GM19324 (cell line): Measurements from ENCODE around the gene NHLRC4.

Source experiments
- ATAC-seq: cut with Tn5 transposase; IDR thresholded peaks from one replicate; pipeline ENCODE4 v1.9.1; 2021; ENCODE audit warnings: mild to moderate bottlenecking, moderate library complexity; ENCODE audit not compliant: unreplicated experiment, low FRiP score

NHLRC4 gene

DNA sequence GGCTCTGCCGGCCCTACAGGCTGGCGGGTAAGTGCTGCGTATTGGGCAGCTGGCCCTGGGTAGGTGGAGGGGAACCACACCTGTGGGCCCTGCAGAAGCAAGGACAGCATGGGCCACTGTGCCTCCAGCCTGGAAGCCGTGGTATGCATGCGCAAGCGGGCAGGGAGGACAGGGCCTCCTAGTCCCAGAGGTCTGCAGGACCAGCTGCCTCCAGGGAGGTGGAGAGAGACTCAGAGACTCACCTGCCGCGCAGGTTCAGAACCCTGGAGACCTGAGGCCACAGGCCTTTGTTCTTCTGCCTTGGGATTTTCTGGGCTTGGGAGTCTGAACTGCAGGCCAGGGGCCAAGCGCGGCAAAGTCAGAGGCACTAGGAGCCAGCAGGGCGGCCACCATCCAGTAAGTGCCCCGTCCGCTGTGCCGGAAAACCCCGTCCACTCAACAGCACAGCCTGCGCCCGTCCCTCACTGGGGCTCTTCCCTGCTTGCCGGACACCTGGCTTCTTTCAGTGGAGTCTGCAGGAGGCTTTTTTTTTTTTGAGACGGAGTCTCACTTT lies 14.2 kb downstream of the NHLRC4 start:
- ATAC-seq = no peak

GRCh38 chr16:582218-582613 lies 15.4 kb downstream of the NHLRC4 start:
- ATAC-seq = no peak

DNA sequence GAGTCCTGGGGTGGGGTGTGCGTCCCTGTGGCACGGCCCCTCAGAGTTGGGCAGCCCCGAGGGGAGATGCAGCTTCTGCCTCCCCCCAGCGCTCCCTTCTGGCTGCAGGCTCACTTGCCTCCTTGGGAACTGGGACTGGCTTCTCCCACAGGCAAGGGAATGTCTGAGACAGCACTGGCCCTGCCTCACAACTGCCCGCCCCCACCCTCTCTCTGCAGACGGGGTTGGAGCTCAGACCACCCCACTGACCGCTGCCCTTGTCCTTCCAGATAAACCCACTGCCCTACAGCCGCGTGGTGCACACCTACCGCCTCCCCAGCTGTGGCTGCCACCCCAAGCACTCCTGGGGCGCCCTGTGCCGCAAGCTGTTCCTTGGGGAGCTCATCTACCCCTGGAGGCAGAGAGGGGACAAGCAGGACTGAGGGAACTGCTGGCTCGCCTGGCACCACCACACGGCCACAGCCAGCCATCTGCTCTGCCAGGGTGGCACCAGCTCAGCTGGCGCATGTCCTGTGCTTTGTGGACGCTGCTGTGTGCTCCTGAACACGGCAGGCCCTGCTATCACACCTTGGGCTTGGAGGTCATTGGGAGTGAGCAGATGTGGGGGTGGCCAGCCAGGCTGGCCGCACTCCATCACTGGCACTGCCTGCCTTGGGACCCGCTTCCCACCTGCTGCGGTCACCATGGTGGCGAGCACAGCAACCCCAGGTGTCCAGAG lies 16.0 kb downstream of the NHLRC4 start:
- no peak for ATAC-seq

GRCh38 chr16:583470-583814 lies 16.6 kb downstream of the NHLRC4 start:
- no peak for ATAC-seq

DNA sequence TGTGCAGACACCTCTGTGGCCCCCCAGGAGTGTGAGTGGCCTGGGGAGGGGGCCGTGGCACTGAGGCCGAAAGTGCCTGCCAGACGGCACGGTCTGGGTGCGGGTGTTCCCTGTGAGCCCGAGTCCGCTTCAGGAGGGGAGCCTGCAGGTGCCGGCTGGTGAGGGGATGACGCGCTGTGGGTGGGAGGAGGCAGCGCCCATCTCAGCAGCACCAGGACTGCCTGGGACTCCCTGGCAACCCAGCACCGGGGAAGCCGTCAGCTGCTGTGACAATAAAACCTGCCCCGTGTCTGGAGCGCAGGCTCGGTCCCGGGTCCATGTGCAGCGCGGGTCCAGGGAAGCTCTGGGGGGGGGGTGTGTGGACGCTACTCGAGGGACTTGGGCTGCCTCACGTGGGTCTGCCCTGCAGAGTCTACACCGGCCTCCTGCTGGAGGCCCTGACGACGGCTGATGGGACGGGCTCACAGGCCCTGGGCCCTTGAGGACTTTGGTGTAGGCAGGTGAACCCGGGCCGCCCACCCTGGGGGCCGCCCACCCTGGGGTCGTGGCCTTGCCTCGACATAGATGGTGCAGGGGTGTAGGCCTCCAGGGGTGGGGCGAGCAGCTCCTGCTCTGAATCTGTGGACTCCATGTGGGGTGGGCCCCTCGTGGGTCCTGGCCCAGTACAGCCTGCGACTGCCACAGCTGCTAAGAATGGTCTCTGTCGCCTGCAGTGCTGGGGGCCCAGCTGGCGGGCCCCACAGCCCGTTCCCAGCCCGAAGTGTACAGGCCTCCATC lies 17.2 kb downstream of the NHLRC4 start:
- ATAC-seq = no peak

DNA sequence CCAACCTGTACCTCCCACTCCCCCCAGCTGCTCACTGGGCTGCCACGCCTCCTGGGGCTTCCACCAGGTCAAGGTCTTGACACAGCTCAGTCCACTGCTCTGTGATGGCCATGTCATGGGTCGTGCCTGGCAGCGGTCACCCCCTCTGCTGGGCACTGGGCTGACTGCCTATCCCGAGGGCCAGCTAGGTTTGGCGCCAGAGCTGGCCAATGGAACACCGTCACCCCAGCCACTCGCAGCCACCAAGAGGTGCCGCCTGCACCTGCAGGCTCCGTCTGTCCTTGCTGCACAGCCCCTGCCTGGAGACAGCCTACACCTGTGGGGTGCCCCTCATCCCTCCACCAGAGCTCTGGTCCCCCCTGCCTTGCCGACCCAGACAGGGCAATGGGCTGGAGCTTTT lies 18.5 kb downstream of the NHLRC4 start:
- no peak for ATAC-seq

- ATAC-seq = no peak
These were observed 19.3 kb downstream of the NHLRC4 start for GRCh38 chr16:586047-586644.

DNA sequence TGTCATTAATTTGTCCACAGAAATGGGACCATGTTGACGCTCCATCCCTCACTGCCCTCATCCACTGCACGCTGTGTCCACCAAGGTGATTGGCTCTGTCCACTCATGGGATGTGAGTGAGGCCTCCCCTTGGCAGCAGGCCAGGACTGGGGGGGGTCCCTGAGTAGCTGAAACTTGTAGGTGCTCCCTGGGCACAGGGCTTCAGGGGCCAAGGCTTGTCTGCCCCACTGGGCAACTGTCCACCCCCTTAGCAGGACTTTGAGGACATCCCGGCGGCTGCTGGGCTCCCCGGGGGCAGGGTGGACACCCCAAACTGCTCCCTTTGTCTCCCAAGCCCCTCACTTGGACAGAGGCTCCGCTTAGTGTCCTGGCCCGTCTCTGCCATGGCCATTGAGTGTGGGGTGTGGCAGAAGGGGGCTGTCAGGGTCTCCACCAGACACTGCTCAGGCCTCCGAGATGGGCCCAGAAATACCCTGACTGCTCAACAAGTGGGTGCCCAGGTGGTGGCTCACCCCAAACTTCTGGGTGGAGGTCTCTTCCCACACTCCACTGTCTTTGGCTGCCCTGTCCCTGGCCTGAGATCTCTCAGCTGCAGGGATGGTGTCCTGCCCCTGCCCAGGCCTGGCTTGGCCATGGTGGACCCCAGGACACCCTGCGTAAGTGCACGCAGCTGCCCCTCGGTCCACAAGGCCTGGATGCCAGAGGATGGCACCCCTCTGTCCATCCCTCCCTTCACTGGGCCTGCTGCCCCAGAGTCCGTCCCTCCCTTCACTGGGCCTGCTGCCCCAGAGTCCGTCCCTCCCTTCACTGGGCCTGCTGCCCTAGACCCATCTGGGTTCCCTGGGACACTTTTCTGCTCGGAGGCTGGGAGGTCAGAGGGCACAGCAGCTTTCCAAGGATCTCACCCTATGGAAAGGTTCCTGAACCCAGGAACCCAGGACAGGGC lies 20.1 kb downstream of the NHLRC4 start:
- ATAC-seq = no peak

DNA sequence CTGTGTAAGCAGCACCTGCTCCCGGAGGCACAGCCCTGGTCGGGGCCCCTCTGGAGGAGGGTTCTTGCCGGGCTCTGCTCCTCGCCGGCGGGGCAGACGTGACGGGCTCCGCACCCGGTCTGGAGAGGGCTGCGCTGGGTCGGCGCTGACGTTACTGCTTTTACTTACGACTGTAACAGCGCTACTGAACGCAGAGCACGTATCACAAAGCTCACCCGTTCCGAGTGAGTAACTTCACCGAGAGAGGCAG lies 21.8 kb downstream of the NHLRC4 start:
- ATAC-seq = peak; percentile 2

DNA sequence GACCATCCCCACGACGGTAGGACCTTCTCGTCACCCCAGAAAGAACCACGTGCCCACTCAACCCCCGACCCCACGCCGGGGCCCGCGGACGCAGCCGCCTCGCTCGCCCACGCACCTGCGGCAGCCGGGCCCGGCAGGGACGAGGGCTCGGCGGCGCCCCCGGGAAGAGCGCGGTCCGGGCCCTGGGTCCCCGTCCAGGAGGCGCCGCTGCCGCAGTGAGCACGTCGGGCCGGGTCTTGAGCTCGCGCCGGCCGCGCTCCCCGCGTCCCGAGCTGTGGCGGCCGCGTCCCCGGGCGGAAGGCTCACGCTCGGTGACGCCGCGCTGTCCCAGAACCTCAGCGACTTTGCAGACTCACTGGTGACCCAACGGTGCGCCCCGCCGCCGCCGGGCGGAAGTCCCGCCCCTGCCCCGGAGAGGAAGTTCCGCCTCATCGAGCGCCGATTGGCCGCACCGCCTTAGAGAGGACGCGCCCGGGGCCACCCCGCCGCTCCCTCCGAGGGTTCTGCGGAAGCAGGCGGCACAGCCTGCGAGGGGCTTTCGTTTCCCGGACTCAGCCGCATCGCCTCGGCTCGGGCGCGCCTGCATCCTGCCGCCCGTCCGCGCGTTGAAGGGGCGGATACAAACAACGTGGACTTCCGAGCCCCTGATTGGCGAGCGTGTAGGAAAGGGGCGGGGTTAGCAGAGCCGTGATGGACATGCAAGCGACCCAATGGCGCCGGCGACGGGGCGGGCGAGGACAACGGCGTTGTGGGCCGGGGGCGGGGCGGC lies 22.3 kb downstream of the NHLRC4 start:
- ATAC-seq = peak; percentile 81

GRCh38 chr16:589658-590187 lies 22.9 kb downstream of the NHLRC4 start, which contains the start of gene RAB40C:
Gene RAB40C, plus strand, starts transcription at chr16:590066. Its CDS starts 226 bp downstream, at chr16:590292.
- ATAC-seq = peak; percentile 78

DNA sequence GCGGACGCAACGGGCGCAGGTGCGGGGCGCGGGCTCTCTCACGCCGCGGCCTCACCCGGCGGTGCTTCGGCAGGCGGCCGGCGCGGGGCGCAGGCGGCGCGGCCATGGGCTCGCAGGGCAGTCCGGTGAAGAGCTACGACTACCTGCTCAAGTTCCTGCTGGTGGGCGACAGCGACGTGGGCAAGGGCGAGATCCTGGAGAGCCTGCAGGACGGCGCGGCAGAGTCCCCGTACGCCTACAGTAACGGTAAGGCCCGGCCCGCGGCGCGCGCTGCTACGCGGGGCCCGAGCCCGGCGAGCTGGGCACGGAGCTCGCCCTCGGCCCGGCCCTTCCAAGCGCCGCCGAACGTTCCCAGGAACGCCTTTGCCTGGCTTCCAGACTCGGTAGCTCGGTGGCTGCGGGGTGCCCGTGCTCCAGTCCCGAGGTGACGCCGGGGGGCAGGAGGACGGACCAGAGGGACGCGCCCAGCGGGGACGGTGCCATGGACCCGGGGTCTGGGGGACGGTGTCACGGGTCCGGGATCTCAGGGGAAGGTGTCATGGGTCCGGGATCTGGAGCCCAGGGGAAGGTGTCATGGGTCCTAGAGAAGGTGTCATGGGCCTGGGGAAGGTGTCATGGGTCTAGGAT lies 23.5 kb downstream of the NHLRC4 start:
- no peak for ATAC-seq

GRCh38 chr16:590815-591200 lies 24.0 kb downstream of the NHLRC4 start:
- ATAC-seq = no peak

DNA sequence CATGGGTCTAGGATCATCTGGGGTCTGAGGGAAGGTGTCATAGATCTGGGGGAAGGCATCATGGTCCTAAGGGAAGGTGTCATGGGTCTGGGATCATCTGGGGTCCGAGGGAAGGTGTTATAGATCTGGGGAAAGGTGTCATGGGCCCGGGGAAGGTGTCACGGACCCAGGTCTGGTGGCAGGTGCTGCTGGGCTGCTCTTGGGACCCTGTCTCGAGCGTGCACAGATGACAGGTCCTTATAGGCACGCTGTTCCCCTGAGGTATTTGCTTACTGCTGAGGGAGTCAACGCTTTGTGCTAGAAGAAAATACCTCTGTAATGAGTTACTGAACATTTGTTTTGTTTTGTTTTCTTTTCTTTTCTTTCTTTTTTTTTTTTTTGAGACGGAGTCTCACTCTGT lies 24.4 kb downstream of the NHLRC4 start:
- no peak for ATAC-seq

DNA sequence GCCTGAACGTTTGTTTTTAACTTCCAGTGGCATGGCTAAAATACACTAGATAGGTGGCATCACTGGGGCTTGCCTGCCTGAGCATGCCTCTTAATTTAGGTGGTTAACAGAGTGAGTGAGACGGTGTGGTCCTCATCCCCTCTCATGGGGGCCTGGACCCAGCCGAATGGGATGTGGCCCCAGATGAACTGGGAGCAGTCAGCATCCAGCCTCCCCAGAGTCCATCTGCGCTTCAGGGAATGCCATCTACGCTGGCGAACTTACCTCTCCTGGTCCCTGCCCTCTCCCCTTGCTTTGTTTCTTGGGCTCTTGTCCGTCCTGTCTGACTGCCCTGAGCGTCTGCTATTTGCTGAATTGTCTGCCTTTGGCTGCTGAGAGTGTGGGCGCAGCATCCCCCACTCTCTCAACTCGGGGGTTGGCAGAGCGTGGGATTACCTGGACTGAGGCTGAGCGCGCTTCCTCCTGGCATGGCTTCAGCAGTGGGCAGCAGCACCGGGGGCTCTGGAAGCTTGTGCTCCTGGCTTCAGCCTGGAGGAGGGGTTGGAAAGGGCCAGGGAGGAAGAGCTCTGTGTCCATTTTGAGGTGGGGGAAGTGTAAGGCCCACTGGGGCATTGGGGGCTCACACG lies 25.2 kb downstream of the NHLRC4 start:
- no peak for ATAC-seq

DNA sequence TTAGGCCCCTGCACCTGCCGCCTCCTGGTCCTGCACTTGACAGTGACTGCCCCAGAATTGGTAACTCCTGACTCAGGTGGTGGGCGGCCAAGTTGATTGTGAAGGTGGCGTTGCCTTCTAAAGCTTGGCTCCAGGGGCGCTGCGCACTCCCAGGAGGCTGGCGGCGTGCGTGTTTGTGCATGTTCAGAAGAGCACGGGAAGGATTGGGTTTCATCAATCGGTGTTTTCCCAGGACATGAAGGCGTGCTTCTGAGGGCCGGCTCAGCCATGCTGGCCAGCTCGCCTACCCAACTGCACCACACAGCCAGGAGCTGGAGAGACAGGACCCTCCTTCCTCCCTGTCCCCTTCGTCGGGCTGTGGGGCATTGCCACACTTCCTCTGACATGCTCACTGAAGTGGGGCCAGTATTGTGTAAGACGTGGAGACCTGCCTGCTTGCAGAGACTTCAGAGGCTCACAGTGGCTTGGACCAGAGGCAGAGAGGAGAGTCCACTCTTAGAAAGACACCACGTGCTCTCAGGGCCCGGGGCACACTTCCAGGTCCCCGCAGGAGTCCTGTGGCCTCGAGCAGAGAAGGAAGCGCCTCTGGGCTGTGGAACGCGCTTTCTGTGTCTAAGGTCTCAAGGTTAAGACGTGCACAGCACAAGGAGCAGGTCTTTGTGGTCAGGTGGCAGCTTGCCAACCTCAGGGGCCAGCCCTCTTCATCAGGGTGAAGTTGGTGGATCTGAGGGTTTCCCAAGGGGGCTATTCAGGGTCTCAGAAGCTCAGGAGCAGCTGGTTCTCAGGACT lies 25.9 kb downstream of the NHLRC4 start:
- no peak for ATAC-seq

- no peak for ATAC-seq
These were observed 26.6 kb downstream of the NHLRC4 start for GRCh38 chr16:593406-593805.

GRCh38 chr16:593807-594206 lies 27.0 kb downstream of the NHLRC4 start:
- ATAC-seq = no peak
